ENCODE results near the gene KCNC3. TPM values are rescaled to one million over a fixed set of nuclear protein-coding genes. Genes with fewer than 3 reads are reported as not detected.
A peak's percentile ranks its signal among the peaks of the same experiment; 100 is the strongest.

KCNC3 gene
- total and polyA plus RNA-seq, 2 of the 4 experiments (the other 2 are of a cell fraction) = 0.07 TPM; not detected in 1

DNA sequence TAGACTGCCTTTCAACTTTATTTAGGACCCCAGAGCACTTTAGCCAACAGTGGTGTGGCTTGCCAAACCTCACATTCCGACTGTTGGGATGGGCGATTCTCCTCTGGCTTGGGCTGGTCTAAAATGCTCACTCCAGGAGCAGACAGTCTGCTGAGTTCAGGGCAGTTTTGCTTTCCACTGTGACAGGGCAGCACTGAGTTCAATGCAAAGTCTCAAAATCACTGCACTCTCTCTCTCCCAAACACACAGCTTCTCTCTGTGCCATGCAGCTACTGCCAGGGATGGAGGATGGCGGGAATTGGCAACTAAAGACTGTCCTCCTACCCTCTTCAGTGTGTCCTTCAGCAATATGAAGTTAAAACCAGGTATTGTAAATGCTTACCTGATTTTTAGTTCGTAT is 23.1 kb upstream of the KCNC3 start:
- TF ChIP-seq MXI1 (IDR thresholded peaks at IDR 0.05; ENCODE audit: borderline replicate concordance, low read depth, low read length) (no peak), MAFK (IDR thresholded peaks at IDR 0.05; ENCODE audit: low read depth, low read length) (no peak), RCOR1 (IDR thresholded peaks at IDR 0.05; ENCODE audit: insufficient replicate concordance, low read length) (no peak)
- no peaks in the 10 kb centered on the region for H3K4me1 ChIP-seq (ENCODE audit: control insufficient read depth, insufficient read depth, low read length)
- H3K27me3 ChIP-seq (ENCODE audit: control insufficient read depth, insufficient read depth, low read length) = no peaks in the 10 kb centered on the region; the same call in 1 of the 2 replicates
- H2AFZ ChIP-seq (replicated peaks; ENCODE audit: low read length, poor library complexity) = peak overlapping the region; percentile 32
- in situ Hi-C loops (cut with MboI; ENCODE audit: low sequenced_read_pairs) (loop anchor here (10.0 kb wide), 1 partner anchor 433 kb away; no protein-coding TSS in a partner anchor), dilution Hi-C loops (cut with HindIII; ENCODE audit: low sequenced_read_pairs, unreplicated experiment) (no loop called here), intact Hi-C loops (cut with micrococcal nuclease) (loop anchor here (10.0 kb wide), 1 partner anchor 663 kb away; the partner anchor contains the start of gene KLK10)
- no peak overlapping the region for H3K4me2 ChIP-seq (ENCODE audit: low read depth, low read length)
- 56% methylated on average over 2 of the region's 4 CpGs; no CpG with 5 or more reads in 1 of the 2 experiments for WGBS, 2 experiments (ENCODE audit: extremely low coverage in 2 of 2, insufficient read length in 1 of 2)
- no TSS peak for BruUV-seq (replicated peaks)
- no peak overlapping the region for H2AK5ac ChIP-seq (ENCODE audit: low read depth, low read length)
- no peak overlapping the region for H3K14ac ChIP-seq (replicated peaks; ENCODE audit: low read depth, low read length)
- no peaks in the 10 kb centered on the region for H4K20me1 ChIP-seq (ENCODE audit: insufficient read depth, low read length)
- H2BK20ac ChIP-seq (ENCODE audit: low read depth, low read length) = no peak overlapping the region
- H4K5ac ChIP-seq (ENCODE audit: low read depth, low read length) = no peak overlapping the region
- no peak overlapping the region for H2BK15ac ChIP-seq (ENCODE audit: low read depth, low read length)
- CTCF ChIA-PET = no interaction called here
- no peaks in the 10 kb centered on the region for H3K9me3 ChIP-seq (ENCODE audit: control insufficient read depth, insufficient read depth, low read length)
- no peak overlapping the region for H2BK120ac ChIP-seq (ENCODE audit: low read depth, low read length)
- H3K9ac ChIP-seq (ENCODE audit: low read depth, low read length) = no peak overlapping the region
- H2BK5ac ChIP-seq (ENCODE audit: low read depth, low read length, poor library complexity, severe bottlenecking) = no peak overlapping the region
- no peaks in the 10 kb centered on the region for H3K79me1 ChIP-seq (ENCODE audit: low read depth in 1 of 2, low read length in 2 of 2)
- no peak overlapping the region for H3K23ac ChIP-seq (ENCODE audit: low read depth, low read length)
- H3K4me3 ChIP-seq (ENCODE audit: insufficient read depth, low read depth, low read length) = no peak overlapping the region
- H4K91ac ChIP-seq (ENCODE audit: insufficient read depth, low read depth, low read length) = no peak overlapping the region
- no peak overlapping the region for H3K56ac ChIP-seq (ENCODE audit: extremely low read depth, insufficient read depth, low read length)
- no peak overlapping the region for H3K4ac ChIP-seq (ENCODE audit: low read depth, low read length)
- no peak overlapping the region for H2AK9ac ChIP-seq (replicated peaks; ENCODE audit: low read depth, low read length, poor library complexity)
- no peak overlapping the region for H4K8ac ChIP-seq (ENCODE audit: low read depth in 2 of 2, low read length in 2 of 2)
- no peak for DNase-seq
- H3K36me3 ChIP-seq (ENCODE audit: control insufficient read depth, insufficient read depth, low read length) = no peaks in the 10 kb centered on the region
- H3K9me1 ChIP-seq (ENCODE audit: insufficient read depth, low read length) = no peaks in the 10 kb centered on the region
- POLR2A ChIA-PET (ENCODE audit: unreplicated experiment) = no interaction called here
- H3K27ac ChIP-seq (ENCODE audit: insufficient read depth, low read length) = no peak overlapping the region
- ATAC-seq (ENCODE audit: low read depth) = no peak
- no peak overlapping the region for H3K18ac ChIP-seq (ENCODE audit: low read depth, low read length)

Data from IMR-90 (cell line).